ENCODE measurements around the gene AGRN. TPM values are rescaled to one million over a fixed set of nuclear protein-coding genes. Genes with fewer than 3 reads are reported as not detected.
"Not testable (repeated sequence)": the region's sequence is repeated elsewhere in the genome, so short reads cannot be mapped to it uniquely, and the experiment has no call there.

AGRN gene
- total RNA-seq, 2 experiments from 2014 or later: 12.1 to 12.5 TPM

- CTCF ChIA-PET: interaction anchor here (0.5 kb wide), 1 partner anchor 48 kb away, joined by 4 read pairs; no protein-coding TSS in a partner anchor
- POLR2A ChIA-PET: no interaction called here
Observed at GRCh38 chr1:1089731-1090423, 70.0 kb downstream of the AGRN start.

GRCh38 chr1:1090424-1091343 lies 70.8 kb downstream of the AGRN start:
- ChIA-PET CTCF (no interaction called here), POLR2A (no interaction called here)

- ChIA-PET POLR2A (interaction anchor here (1.3 kb wide), 1 partner anchor 27 kb away, joined by 4 read pairs; no protein-coding TSS in a partner anchor), CTCF (interaction anchor here (0.8 to 1.0 kb wide), 2 partner anchors 28 to 338 kb away, joined by 3 read pairs; no protein-coding TSS in a partner anchor)
Observed at GRCh38 chr1:1091344-1092148, 71.6 kb downstream of the AGRN start.

GRCh38 chr1:1092149-1092855 lies 72.4 kb downstream of the AGRN start:
- ChIA-PET POLR2A (interaction anchor here (1.3 kb wide), 1 partner anchor 28 kb away, joined by 4 read pairs; no protein-coding TSS in a partner anchor), CTCF (interaction anchor here (0.8 to 1.0 kb wide), 2 partner anchors 28 to 337 kb away, joined by 3 read pairs; no protein-coding TSS in a partner anchor)

- POLR2A ChIA-PET: interaction anchor here (1.3 kb wide), 1 partner anchor 29 kb away, joined by 4 read pairs; no protein-coding TSS in a partner anchor
- CTCF ChIA-PET: no interaction called here
Observed at GRCh38 chr1:1092894-1093609, 73.1 kb downstream of the AGRN start.

GRCh38 chr1:1093610-1093943 lies 73.7 kb downstream of the AGRN start:
- ChIA-PET CTCF (no interaction called here), POLR2A (no interaction called here)

GRCh38 chr1:1094981-1095380 lies 75.1 kb downstream of the AGRN start:
- ChIA-PET CTCF (interaction anchor here (0.7 to 1.2 kb wide), 2 partner anchors 16 to 93 kb away, joined by 3 read pairs; no protein-coding TSS in a partner anchor), POLR2A (interaction anchor here (0.9 kb wide), 1 partner anchor 21 kb away, joined by 3 read pairs; the partner anchor contains the start of gene C1orf159)

- POLR2A ChIA-PET: not testable (repeated sequence)
- CTCF ChIA-PET: interaction anchor here (0.6 to 1.2 kb wide), 2 partner anchors 64 to 94 kb away, joined by 3 read pairs; no protein-coding TSS in a partner anchor
Observed at GRCh38 chr1:1096136-1096535, 76.2 kb downstream of the AGRN start.

- CTCF ChIA-PET: interaction anchor here (1.0 kb wide), 1 partner anchor 192 kb away, joined by 3 read pairs; no protein-coding TSS in a partner anchor
- POLR2A ChIA-PET: interaction anchor here (0.6 kb wide), 1 partner anchor 82 kb away, joined by 3 read pairs; no protein-coding TSS in a partner anchor
Observed at GRCh38 chr1:1098681-1099421, 78.9 kb downstream of the AGRN start.

GRCh38 chr1:1099506-1100183 lies 79.7 kb downstream of the AGRN start:
- ChIA-PET POLR2A (no interaction called here), CTCF (no interaction called here)

- POLR2A ChIA-PET: no interaction called here
- CTCF ChIA-PET: no interaction called here
Observed at GRCh38 chr1:1100296-1100695, 80.4 kb downstream of the AGRN start.

- ChIA-PET POLR2A (no interaction called here), CTCF (interaction anchor here (1.0 to 1.3 kb wide), 2 partner anchors 21 to 170 kb away, joined by 3 to 4 read pairs; no protein-coding TSS in a partner anchor)
Observed at GRCh38 chr1:1101503-1101902, 81.6 kb downstream of the AGRN start.

- CTCF ChIA-PET, POLR2A ChIA-PET: not testable (repeated sequence)
Observed at GRCh38 chr1:1104152-1104551, 84.2 kb downstream of the AGRN start.

Measured in activated CD8-positive, alpha-beta memory T cell treated with anti-CD3 and anti-CD28 coated beads for 36 hours (primary cell).